Brain microvascular endothelial cell (primary cell): ENCODE results near the gene USP32.

Experiments used
- DNase-seq: peaks from one replicate; pipeline ENCODE4 v3.0.0-alpha.2; 2020
- H3K27ac ChIP-seq: fragments of 250-450 bp; sonication (Bioruptor Pico); 2 replicates; pipeline ENCODE4 v1.5.1; 2020; ENCODE audit warnings: mild to moderate bottlenecking, moderate library complexity
- H3K27me3 ChIP-seq: fragments of 250-450 bp; sonication (Bioruptor Pico); replicated peaks from 2 replicates; pipeline ENCODE4 v1.5.1; 2020; ENCODE audit warnings: mild to moderate bottlenecking
- H3K36me3 ChIP-seq: fragments of 250-450 bp; sonication (Bioruptor Pico); replicated peaks from 2 replicates; pipeline ENCODE4 v1.5.1; 2020; ENCODE audit warnings: mild to moderate bottlenecking
- H3K4me3 ChIP-seq: 2 replicates; pipeline ENCODE4 v1.5.1; 2011; ENCODE audit warnings: low read depth, mild to moderate bottlenecking, control low read depth, low read length, moderate library complexity
- in situ Hi-C: cut with HindIII; loops from 2 replicates; pipeline ENCODE4 v1.10.0; 2017; ENCODE audit warnings: low sequenced_read_pairs, low pct_ligation_motif_present
- TF ChIP-seq, protein P1 (sequence below): IDR thresholded peaks from 2 replicates; pipeline ENCODE4 v1.5.1; 2011; ENCODE audit warnings: low read depth, mild to moderate bottlenecking, moderate library complexity, low read length, control low read depth, inconsistent platforms; ENCODE audit errors: missing control alignments

USP32 gene

DNA sequence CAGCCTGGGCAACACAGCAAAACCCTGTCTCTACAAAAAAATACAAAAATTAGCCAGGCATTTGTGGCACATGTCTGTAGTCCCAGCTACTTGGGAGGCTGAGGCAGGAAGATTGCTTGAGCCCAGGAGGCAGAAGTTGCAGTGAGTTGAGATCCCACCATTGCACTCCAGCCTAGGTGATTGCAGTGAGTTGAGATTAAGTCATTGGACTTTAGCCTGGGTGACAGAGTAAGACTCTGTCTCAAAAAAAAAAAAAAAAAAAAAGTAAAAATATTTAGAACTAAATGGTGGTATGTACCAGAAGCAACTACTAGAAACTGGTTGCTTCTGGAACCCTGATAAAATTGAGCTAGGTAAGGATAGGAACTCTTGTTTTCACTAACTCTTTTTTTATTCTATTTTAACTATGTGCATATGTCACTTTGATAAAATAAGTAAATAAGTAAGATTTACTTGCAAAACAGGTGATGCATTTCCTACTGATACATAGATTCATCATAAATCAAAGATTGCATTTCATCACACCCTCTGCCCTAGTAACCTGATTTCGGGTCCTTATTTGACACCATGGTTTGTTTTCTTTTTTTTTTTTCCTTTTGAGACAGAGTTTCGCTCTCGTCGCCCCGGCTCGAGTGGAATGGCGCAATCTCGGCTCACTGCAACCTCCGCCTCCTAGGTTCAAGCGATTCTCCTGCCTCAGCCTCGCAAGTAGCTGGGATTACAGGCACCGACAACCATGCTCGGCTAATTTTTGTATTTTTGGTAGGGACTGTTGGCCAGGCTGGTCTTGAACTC, 66.0 kb downstream of the USP32 start:
- no peaks in the 10 kb centered on the region for H3K36me3 ChIP-seq
- in situ Hi-C loops = no loop called here
- TF ChIP-seq, protein P1, sequence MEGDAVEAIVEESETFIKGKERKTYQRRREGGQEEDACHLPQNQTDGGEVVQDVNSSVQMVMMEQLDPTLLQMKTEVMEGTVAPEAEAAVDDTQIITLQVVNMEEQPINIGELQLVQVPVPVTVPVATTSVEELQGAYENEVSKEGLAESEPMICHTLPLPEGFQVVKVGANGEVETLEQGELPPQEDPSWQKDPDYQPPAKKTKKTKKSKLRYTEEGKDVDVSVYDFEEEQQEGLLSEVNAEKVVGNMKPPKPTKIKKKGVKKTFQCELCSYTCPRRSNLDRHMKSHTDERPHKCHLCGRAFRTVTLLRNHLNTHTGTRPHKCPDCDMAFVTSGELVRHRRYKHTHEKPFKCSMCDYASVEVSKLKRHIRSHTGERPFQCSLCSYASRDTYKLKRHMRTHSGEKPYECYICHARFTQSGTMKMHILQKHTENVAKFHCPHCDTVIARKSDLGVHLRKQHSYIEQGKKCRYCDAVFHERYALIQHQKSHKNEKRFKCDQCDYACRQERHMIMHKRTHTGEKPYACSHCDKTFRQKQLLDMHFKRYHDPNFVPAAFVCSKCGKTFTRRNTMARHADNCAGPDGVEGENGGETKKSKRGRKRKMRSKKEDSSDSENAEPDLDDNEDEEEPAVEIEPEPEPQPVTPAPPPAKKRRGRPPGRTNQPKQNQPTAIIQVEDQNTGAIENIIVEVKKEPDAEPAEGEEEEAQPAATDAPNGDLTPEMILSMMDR = no peak
- no peaks in the 10 kb centered on the region for H3K27me3 ChIP-seq
- no peak overlapping the region for H3K4me3 ChIP-seq
- no peak overlapping the region for H3K27ac ChIP-seq
- DNase-seq = no peak

DNA sequence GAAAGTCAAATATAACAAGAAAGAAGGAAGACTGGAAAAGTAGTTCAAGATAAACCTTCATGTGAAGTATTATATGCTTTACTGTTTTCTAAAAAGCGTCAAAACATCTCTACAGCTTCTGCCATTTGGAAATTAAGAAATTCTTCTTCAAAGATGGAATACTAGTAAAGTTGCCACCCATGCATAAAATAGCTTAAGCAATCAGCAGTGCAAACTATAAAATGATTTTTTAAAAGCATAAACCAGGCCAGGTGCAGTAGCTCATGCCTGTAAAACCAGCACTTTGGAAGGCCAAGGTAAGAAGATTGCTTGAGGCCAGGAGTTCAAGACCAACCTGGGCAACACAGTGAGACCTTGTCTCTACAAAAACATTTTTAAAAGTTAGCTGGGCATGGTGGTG, 68.2 kb downstream of the USP32 start:
- H3K27me3 ChIP-seq = no peaks in the 10 kb centered on the region
- in situ Hi-C loops = no loop called here
- TF ChIP-seq, protein P1 = no peak
- DNase-seq = no peak
- H3K4me3 ChIP-seq = no peak overlapping the region
- no peaks in the 10 kb centered on the region for H3K36me3 ChIP-seq
- no peak overlapping the region for H3K27ac ChIP-seq

DNA sequence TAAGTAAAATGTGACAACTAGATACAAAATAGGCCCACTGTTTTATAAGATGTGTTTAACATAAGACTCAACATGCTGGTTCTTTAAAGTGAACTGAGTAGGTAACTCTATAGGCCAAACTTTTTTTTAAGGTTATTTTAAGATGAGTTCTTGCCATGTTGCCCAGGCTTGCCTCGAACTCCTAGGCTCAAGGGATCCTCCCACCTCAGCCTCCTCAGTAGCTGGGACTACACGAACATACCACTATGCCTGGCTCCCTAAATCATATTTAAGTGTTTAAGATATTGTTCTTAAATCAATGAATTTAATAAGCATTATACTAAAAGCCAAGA, 69.9 kb downstream of the USP32 start:
- TF ChIP-seq, protein P1 = no peak
- Histone ChIP-seq H3K27ac (no peak overlapping the region), H3K36me3 (no peaks in the 10 kb centered on the region), H3K27me3 (no peaks in the 10 kb centered on the region), H3K4me3 (no peak overlapping the region)
- in situ Hi-C loops = no loop called here
- no peak for DNase-seq

DNA sequence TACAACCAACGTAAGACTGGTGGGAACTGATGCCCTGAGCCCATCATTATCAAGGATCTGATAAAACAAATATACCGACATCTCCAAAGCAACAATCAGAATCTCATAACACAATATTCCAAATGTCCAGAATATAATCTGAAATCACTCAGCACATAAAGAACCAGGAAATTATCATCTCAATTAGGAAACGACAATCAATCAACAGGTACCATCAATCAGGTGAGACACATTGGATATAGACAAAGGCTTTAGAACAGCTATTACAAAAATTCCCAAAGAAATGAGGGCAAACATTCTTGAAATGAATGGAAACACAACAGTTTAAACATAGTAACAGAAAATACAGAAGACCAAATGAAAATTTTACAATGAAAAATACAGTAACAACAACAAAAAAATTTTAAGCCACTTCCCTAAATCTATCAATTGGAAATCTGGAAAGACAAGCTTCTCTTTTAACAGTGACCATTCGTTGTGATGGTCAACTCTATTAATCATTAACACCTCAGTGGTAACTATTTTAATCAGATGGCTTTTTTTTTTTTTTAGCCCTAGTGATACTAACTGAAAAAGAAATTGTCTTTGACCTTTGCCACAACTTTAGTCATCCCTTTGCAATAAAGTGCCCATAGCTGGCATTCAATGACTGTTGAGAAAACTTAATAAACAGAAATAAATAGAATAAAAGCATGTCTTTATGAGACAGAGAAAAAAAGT, 70.4 kb downstream of the USP32 start:
- in situ Hi-C loops = no loop called here
- Histone ChIP-seq H3K36me3 (no peaks in the 10 kb centered on the region), H3K27ac (no peak overlapping the region), H3K27me3 (no peaks in the 10 kb centered on the region), H3K4me3 (no peak overlapping the region)
- TF ChIP-seq, protein P1 = no peak
- no peak for DNase-seq

DNA sequence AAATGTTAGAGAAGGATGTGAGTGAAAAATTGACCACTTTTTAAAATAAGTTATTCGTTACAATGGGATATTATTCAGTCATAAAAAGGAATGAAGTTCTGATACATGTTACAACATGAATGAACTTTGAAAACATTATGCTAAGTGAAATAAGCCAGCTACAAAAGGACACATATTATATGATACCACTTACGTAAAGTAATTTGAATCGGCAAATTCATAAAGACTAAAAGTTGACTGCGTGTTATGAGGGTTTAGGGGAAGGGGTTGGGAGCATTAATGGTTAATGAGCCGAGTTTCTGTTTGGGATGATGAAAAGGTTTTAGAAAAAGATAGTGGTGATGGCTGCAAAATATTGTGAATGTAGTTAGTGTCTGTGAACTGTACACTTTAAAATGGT, 73.1 kb downstream of the USP32 start:
- Histone ChIP-seq H3K4me3 (no peak overlapping the region), H3K27me3 (no peaks in the 10 kb centered on the region), H3K36me3 (no peaks in the 10 kb centered on the region), H3K27ac (no peak overlapping the region)
- in situ Hi-C loops = no loop called here
- TF ChIP-seq, protein P1 = no peak
- no peak for DNase-seq

DNA sequence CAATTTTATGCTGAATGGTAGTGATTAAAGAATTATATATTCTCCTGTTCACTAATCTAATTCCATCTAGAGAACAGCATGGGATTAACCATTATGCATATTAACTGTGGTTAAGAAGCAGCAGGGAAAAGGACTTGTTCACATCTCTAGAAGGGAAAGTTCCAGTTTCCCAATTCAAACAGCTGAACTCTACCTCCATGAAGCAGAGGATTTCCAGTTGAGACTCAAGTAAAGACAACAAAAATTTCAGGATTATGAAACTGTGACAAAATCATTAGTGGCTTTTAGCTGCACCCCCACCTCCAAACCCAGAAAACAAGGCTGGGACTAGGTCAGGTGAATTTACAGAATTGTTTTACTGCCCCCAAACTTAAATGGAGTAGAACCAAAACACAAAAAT, 73.6 kb downstream of the USP32 start:
- Histone ChIP-seq H3K27ac (no peak overlapping the region), H3K36me3 (no peaks in the 10 kb centered on the region), H3K27me3 (no peaks in the 10 kb centered on the region), H3K4me3 (no peak overlapping the region)
- DNase-seq = no peak
- in situ Hi-C loops = no loop called here
- TF ChIP-seq, protein P1 = no peak
